ENCODE results near the gene TREX2.

TREX2 gene, protein sequence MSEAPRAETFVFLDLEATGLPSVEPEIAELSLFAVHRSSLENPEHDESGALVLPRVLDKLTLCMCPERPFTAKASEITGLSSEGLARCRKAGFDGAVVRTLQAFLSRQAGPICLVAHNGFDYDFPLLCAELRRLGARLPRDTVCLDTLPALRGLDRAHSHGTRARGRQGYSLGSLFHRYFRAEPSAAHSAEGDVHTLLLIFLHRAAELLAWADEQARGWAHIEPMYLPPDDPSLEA

DNA sequence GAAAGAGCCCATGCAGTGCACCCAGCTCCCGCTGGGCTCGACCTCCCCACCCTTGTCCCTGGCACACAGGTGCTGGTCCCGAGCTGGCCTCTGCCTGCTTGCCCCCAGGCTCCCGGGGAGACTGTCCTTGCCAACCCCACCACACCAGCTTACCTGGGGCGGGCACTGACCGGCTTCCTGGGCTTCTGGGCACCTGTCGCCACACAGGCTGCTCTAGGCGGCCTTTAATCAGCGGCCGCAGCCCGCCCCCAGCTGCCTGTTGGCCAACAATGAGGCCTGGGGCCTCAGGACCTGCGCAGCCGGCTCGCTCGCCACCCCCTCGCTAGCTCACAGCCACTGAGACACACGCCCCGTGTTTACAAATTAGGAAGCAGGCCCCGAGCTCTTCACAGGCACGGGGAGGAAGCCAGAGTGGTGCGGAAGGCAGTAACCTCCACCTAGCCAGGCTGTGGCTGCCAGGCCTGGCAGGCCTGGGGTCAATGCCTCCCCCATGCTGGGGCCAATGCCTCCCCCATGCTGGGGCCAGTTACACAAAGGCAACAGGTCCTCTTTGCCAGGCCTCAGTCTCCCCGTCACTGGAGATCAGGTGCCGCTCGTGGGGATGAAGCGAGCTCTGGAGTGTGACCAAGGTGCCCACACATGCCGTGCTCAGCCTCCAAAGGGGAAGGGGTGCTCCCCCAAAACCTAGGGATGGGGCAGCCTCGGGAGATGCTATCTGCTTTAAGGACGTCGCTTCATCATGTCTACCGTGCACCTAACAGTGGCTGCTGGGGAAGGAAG, at the start of gene TREX2:
TREX2 (minus strand) TSS at position 201 of the 780 bp plus-strand sequence. CDS start 626 bp downstream, outside the sequence.
- DNase-seq: no peak

DNA sequence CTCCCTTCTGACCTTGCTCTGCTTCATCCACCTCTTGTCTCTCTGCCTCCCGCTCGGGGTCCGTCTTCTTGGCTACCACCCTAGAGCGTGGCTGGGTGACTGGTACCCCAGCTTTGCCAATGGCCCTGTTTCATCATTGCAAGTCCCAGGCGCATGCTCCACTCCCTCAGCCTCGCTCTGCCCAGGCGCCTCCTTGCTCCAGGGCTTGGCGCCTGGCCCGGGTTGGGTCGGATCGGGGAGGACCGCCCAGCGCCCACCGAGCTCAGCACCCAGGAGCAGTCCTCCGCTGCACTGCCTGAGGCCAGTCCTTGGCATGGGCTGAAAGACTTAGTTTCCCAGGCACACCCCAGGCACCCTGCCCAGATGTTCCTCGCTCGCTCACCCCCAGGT, 49.5 kb upstream of the TREX2 start:
- DNase-seq: no peak

DNA sequence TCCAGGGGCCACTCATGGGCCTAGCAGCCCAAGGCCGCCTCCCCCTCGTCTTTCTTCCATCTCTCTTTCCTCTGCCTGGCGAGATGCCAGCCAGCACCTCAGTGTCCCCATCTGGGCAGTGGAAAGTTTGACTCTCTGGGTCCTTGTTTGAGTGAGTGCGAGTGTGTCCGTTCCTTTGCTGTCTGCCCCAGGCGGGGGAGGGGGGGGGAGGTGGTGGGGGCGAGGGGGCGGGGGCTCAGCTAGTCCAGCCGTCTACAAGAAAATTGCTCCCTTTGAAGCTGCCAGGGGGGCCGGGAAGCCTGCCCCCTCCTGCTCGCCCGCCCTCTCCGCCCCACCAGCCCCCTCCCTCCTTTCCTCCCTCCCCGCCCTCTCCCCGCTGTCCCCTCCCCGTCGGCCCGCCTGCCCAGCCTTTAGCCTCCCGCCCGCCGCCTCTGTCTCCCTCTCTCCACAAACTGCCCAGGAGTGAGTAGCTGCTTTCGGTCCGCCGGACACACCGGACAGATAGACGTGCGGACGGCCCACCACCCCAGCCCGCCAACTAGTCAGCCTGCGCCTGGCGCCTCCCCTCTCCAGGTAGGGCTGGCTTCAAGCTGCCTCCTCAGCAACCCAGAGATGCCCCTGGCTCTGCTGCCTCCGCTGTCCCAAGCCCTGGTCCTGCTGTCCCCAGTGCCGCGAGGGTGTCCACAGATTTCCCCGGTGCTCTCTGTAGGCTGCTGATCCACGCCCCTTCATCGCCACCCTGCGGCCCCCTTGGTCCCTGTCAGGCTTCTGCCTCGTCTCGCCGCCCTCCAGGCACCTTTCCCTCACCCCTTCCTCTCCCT, 48.9 kb upstream of the TREX2 start, which contains the start of gene BGN:
BGN (plus strand) TSS at position 440 of the 821 bp plus-strand sequence. CDS start 9,652 bp downstream, outside the sequence.
- DNase-seq: no peak

DNA sequence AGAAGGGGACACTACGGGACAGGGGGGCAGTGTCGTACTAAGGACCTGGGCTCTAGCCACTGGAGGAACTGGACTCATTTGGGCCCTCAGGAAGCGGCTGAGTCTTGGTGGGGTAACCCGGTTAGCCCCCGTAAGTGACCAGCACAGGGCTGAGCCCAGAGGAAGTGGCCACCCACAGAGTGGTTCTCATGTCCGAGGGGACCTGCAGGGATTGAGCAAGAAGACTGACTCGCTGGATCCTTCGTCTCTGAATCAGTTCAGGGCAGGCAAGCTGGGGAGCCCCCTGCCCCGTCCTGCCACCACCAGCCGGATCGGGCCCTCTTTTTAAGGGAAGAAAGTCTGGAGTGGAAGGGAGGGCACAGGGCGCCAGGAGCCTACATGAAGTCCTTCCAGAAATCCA, 48.2 kb upstream of the TREX2 start:
- DNase-seq: no peak

DNA sequence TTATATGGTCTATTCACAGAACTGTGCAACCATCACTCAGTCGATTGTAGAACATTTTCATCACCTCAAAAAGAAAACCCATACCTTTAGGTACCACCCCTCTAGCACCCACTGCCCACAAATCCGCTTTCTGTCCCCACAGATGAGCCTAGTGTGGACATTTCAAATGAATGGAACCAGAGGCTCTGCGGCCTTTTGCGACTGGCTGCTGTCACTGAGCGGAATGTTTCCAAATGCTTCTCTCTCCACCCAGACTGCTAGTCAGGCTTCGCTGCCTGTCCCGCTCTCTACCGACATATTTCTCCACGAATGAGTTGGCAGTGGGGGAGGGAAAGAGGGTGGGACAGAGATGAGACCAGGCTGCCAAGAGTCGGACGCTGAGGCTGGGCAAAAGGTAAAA, 47.2 kb upstream of the TREX2 start:
- no peak for DNase-seq

DNA sequence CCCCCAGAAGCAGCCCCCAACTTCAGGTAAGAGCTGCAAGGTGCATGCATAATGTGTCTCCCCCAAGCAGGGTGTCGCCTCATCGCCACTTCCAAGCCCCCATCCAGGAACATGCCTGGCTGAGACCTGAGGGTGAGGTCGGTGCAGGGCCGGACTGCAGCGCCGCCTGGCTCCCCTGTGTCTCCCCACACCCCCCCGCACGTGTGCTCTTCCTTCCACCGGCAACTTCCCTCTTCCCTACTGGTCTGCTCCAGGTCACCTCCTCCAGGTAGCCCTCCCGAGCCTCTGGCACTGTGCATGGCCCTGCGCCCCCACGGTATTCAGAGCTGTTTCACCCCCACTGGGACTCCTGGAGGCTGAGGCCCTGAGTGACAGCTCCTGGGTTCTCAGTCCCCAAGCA, 46.7 kb upstream of the TREX2 start:
- no peak for DNase-seq

DNA sequence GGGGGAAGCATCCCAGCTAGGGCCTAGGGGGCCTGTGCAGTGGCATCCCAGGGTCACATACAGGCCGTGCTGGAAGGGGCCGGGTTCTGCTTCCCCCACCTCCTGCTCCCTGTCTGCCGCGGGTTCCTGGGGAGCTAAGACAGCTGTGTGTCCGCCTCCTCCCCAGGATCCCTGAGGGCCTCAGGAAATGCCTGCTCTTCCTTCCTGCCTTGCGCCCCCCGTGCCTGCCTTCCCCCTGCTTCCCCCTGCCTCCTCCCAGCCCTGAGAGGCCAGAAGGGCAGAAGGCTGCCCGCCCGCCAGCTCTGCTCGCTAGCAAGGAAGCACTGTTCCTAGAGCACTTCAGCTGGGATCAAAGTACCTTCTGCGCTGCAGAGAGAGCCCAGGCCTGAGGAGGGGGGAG, 46.1 kb upstream of the TREX2 start:
- no peak for DNase-seq

DNA sequence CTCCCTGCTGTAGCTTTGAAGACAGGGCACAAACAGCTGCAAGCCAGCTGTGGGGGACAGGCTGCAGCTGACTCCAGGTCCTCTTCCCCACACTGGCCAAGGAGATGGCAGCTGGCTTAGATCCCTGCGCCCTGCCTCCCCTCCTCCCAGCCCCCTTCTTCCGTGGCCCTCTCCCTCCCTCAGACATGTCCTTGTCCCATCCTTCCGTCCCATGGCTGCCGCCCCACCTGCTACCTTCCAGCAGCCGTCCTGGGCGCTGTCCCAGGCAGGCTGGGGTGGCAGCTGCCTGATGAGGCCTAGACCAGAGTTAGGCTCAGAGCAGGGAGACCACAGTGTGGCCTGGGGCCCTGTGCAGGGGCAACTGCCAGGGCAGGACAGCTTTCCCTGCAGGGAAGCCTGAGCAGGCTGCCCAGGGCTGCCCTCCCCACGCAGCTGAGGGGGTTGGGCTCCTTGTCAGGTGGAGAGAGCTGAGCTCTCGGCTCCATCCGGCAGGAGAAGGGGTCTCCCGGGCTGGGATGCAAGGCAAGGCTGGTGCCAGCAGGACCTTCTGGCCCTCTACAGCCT, 45.6 kb upstream of the TREX2 start:
- no peak for DNase-seq

DNA sequence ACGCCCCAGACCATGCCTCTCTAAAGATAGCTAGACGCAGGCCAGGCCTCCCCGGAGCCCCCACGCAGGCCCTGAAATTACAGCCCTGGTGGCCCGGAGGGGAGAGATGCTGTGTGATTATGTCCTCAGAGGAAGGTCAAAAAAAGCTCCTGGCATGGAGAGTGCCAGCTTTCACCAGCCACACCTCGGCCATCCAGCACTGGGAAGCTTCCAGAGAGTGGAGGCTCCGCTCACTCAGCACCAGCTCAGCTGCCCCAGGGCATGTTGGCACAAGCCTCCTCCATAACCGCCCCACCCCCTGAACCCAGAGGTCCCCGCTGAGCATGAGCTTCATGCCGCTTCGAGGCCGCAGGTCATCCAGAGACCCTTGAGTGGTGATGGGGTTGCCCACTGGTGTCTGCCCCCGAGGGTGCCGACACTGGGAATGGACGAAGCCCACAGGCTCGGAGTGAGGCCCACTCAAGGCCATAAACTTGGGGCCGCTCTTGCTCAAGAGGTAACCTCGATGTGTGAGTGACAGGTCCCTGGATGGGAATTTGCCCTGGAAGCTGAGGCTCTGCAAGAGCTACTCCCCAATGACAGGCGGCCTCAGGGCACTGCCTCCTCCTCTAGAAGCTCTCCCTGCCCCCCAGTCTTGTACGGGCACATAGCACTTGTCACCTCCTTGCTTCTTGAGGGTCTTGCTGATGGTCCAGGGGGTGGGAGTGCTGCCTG, 44.5 kb upstream of the TREX2 start:
- no peak for DNase-seq

DNA sequence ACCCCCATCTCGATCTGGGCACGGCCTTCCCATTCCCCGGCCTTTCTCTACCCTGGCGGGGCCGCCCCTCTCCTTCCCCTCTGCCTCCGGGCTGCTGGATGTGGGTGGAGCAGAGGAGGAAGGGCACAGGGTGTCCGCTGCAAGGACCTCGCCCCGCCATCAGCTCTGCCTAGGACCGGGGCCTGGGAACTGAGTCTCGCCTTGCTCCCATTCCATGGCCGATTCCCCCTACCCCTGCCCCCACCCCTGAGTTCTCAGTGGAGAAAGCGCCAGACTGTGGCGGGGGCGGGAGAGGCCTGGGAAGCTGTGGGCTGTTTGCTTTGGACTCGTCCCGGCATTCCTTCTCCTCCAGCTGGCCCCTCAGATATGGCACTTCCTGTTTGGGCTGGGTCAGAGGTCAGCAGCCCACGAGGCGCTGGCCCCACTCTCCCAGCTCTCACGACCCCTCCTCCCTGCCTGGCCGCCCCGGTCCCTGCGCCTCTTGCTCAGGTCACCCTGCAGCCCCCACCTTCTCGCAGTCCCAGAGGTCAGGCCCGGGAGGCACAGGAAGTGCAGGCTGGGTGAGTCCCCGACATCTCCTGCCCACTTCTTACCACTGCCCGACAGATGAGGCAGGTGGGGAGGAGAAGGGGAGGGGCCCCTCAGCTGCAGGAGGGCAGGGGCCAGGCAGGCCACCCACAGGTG, 42.5 kb upstream of the TREX2 start:
- no peak for DNase-seq

DNA sequence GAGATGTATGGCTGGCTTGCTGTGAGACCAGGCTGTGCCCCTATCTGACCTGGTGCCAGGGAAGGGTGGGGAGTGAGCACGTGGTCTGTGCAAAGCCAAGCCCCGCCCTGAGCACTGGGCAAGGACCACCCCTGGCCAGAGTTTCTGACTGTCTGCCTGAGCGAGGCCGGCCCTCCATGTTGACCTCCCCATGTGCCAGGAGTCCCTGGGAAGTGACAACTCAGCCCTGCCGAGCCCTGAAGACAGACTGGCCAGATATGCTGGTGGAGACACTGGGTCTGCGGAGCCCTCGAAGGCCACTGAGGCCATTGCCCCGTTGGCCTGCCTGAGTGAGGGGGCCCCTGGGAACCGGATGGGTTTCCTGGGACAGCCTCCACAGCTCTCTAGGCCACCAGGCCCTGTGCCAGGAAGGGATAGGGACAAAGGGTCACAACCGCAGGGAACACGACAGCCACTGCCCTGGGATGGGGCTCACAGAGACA, 41.8 kb upstream of the TREX2 start:
- no peak for DNase-seq

DNA sequence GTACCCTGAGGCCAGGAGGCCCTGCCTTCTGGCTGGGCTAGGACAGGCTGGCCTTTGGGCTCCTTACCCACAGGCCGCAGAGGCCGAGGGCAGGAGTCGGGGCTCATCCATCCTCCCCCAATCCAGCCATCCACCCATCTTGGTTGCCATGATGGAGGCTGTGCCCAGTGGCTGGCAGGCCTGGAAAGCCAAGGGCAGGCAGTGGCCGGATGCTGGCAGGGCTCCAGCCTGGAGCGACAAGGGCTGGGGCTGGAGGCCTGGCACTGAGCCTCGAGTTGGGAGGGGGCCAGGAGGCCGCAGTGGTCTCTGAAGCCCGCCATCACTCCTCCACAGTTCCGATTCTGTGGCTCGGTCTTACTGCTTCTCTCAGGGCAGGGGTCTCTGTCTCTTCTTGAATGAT, 40.3 kb upstream of the TREX2 start:
- DNase-seq: no peak

DNA sequence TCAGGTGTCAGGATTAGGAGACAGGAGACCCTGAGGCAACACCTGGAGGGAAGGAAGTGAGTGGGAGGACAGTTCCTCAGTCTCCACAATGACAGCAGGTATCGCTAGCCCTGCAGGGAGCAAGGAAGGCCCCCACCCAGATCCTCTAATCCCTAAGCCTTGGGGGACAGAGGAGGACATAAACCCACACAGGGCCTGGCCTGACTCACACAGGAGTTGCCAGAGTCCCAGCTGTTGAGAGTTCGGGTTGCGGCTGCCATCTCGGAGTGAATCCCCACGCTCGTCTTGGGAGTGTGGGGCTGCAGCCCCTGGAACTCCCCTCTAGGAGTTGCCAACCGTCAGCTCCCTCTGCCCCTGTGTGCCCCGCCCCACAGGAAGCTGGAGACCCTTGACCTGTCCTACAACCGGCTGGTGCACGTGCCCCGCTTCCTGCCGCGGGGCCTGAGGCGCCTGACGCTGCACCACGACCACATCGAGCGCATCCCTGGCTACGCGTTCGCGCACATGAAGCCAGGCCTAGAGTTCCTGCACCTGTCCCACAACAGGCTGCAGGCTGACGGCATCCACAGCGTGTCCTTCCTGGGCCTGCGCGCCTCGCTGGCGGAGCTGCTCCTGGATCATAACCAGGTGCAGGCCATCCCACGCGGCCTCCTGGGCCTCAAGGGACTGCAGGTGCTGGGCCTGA, 39.7 kb upstream of the TREX2 start:
- DNase-seq: no peak

DNA sequence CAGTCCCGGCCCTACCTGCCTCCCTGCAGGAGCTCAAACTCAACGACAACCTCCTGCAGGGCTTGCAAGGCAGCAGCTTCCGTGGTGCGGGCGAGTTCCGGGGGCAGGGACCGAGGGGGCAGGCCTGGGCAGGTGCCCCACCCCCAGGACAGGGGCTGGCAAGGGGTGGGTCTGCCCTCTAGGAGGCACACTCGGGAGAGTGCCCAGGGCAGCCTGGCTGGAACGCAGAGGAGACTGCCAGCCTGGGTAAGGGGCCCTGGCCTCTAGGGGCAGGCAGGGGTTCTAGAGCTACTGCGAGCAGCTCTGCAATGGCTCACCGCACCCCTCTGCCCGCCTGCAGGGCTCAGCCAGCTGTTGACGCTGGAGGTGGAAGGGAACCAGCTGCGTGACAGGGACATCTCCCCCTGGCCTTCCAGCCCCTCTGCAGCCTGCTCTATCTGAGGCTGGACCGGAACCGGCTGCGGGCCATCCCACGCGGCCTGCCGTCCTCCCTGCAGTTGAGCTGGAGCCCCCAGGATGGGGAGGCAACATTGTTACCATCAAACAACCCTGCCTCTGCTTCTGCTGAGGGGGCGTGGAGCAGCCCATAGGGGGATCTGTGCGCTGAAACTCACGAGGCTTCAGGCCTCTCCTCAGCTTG, 36.6 kb upstream of the TREX2 start:
- DNase-seq: no peak

DNA sequence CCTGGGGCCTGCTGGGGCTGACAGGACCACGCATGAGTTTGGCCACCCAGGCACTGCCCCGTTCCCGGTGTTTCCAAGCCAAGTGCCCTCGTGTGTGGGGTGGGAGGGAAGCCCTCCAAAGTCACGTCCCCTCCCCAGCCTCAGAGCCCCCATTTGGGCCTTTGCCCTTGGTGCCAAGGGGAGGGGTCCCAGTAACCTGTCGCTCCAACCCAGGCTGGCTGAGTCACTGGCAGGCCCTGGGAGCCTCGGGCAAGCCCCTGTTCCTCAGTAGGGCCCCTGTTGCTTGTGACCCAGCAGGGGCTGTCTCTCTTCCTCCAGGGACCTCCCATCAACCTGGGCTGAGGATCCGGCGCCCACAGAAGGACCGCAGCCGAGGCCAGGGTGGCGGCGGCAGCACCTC, 35.2 kb upstream of the TREX2 start:
- no peak for DNase-seq

DNA sequence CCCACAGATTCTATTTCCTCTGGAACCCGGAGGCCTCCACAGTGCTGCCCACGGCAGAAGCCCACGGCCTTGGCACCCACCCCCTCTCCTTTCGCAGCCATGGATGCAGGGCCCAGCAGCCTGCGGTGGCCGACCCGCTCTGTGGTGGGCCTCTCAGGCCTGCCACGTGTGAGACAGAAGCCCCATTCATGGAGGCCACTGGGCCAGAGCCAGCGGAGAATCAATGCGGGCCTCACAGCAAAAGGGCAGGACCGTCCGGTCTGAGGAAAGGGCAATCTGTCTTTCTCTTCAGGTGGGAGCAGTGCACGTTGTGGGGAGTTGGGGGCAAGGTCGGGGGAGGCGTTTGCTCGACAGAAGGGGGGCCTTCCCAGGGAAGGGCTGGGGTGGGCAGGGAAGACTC, 32.9 kb upstream of the TREX2 start:
- DNase-seq: no peak

DNA sequence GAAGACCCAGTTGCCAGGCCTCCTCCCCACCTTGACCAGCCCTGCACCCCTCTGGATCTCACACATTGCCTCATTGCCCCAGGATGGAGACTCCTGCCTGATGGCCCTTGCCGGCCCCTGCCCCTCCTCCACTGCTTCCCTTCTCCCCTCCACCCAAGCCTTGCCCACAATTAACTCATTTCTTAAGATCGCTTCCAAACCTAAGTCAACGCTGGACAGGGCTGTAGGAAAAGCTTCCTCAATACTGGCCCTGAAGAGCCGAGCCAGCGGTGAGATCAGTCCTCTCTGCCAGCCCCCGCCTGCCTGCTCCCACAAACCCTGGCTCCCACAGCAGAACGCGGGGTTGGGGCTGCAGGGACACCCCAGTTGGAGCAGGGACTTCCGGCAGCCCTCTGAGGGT, 32.0 kb upstream of the TREX2 start:
- DNase-seq: no peak

DNA sequence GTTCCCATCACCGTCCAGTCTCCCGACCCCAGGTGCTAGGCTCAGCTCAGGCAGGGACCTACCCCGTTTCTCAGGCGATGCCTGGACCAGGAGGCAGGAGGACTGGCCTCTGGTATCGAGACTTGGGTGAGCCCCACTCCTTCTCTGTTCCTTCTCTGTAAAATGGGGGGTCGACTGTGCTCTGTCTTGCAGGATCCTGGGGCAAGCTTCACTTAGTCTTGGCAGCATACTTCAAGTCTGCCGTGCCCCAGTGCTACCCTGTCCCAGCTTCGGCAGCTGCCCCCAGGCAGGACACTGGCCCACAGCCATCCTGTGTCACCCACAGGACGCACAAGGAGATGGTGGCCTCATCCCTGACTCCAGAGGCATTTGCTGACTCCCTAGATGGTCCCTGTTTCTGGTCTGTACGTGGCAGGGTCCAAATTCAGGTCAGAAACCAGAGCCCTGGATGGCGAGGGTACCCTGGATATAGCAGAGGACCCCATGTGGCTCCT, 31.6 kb upstream of the TREX2 start:
- no peak for DNase-seq

DNA sequence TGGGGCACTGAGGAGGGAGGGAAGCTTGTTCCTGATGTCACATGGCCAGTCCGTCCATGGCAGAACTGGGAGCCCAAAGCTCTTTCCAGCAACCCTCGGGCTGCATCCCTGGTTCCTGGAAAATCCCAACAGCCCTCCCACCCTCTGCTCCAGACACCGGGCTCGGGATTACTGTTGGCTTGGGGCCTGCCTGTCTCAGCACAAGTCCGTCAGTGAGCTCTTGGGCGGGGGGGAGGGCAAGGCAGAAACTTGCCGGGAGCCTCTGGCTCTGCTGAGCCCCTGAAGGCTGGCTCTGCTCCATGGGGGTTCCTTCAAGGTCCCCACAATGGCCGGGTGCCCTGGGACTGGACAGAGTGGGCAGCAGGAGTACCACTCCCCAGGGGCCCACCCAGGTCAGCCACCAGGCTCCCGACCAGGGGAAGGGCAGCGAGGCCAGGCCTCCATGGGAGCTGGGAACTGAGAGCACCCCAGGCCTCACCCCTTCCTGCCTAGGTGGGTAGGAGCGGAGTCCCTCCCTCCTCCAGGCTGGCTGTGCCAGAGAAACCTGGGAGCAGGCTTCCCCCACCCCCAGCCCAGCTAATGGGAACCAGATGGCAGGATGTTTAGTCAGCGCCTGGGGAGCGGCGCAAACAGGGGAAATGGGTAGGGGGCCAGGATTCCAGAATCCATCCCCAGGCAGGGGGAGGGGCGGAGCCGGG, 31.0 kb upstream of the TREX2 start:
- DNase-seq: peak; percentile 27

DNA sequence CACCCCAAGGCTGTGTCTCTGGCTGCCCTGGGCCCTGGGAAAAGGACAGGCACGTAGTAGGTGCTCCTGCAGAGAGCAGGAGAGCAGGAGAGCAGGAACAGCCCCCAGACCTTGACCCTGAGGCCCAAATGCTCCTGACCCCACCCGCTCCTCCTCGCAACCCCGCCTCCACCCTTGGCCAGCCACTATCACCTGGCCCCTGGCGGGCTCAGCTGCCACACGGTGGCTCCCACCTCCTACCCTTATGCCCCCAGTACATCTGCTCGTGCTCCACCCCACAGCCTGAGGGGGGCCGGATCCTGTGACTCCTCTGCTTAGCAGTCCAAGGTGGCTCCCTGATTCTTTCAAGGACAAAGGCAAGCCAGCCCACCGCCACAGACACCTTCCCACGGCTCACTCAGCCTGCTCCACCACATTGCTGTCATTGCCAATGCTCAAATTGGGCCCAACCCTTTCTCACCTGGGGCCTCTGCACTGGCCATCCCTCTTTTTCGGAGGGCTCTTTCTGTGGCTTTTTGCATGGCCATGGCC, 30.0 kb upstream of the TREX2 start:
- DNase-seq: no peak
